PC-3 (cell line): ENCODE data around the gene FRK.

Source experiments
- CTCF ChIP-seq: fragments of 300-600 bp; sonication (generic); conservative IDR thresholded peaks from 2 replicates; pipeline ENCODE4 v1.5.1; 2017; ENCODE audit warnings: antibody characterized with exemption, low read depth, mild to moderate bottlenecking, low read length
- EZH2phosphoT487 ChIP-seq: fragments of 300-600 bp; sonication (generic); IDR thresholded peaks from 2 replicates; pipeline ENCODE4 v1.6.1; 2018; ENCODE audit warnings: mild to moderate bottlenecking, antibody characterized with exemption, low read length, borderline replicate concordance

- TF ChIP-seq CTCF (no peak), EZH2phosphoT487 (no peak)
Observed at GRCh38 chr6:116046737-116047136, 14.0 kb downstream of the FRK start.
